Astrocyte (in vitro differentiated cells and primary cell): Measurements from ENCODE around the gene SCN2B. TPM values are rescaled to one million over a fixed set of nuclear protein-coding genes. Genes with fewer than 3 reads are reported as not detected.

ENCODE experiments used
- DNase-seq: peaks from one replicate; pipeline ENCODE4 v3.0.0-alpha.2; 2010; ENCODE audit warnings: low read depth
- FAIRE-seq: peaks from 2 replicates; lab custom pipeline; 2011; peaks lifted over from hg19 to GRCh38; lab: Jason Lieb, UNC
- H2AFZ ChIP-seq: 2 replicates; pipeline ENCODE4 v1.6.0; 2012; ENCODE audit warnings: low read depth, low read length, inconsistent platforms
- H3K27ac ChIP-seq: 2 replicates; pipeline ENCODE4 v1.5.1; 2011; ENCODE audit warnings: low read depth, low read length, inconsistent platforms
- H3K27me3 ChIP-seq: 2 replicates; pipeline ENCODE4 v1.6.0; 2011; ENCODE audit warnings: low read length, inconsistent platforms; ENCODE audit not compliant: insufficient read depth
- H3K36me3 ChIP-seq: 2 replicates; pipeline ENCODE4 v1.5.1; 2011; ENCODE audit warnings: low read length, inconsistent platforms; ENCODE audit not compliant: insufficient read depth
- H3K4me1 ChIP-seq: 2 replicates; pipeline ENCODE4 v1.5.1; 2011; ENCODE audit warnings: low read length, inconsistent platforms; ENCODE audit not compliant: insufficient read depth
- H3K4me2 ChIP-seq: 2 replicates; pipeline ENCODE4 v1.6.0; 2012; ENCODE audit warnings: low read length, inconsistent platforms
- H3K4me3 ChIP-seq: 2 replicates; pipeline ENCODE4 v1.5.1; 2011; ENCODE audit warnings: low read depth, mild to moderate bottlenecking, low read length, inconsistent platforms; ENCODE audit not compliant: insufficient read depth
- H3K79me2 ChIP-seq: 2 replicates; pipeline ENCODE4 v1.6.0; 2012; ENCODE audit warnings: mild to moderate bottlenecking, low read length, inconsistent platforms; ENCODE audit not compliant: insufficient read depth
- H3K9ac ChIP-seq: 2 replicates; pipeline ENCODE4 v1.6.0; 2012; ENCODE audit warnings: mild to moderate bottlenecking, low read length, inconsistent platforms
- H3K9me3 ChIP-seq: 2 replicates; pipeline ENCODE4 v1.5.1; 2012; ENCODE audit warnings: low read depth, mild to moderate bottlenecking, low read length, inconsistent platforms; ENCODE audit not compliant: insufficient read depth
- H4K20me1 ChIP-seq: 2 replicates; pipeline ENCODE4 v1.6.0; 2012; ENCODE audit warnings: low read length, inconsistent platforms; ENCODE audit not compliant: insufficient read depth
- H3K27ac Mint-ChIP-seq: one replicate; pipeline ENCODE4 v1.8.0; 2021; ENCODE audit warnings: mild to moderate bottlenecking, mixed read lengths; ENCODE audit not compliant: unreplicated experiment
- H3K27me3 Mint-ChIP-seq: one replicate; pipeline ENCODE4 v1.8.0; 2021; ENCODE audit warnings: low read depth, mixed read lengths; ENCODE audit not compliant: unreplicated experiment
- H3K36me3 Mint-ChIP-seq: one replicate; pipeline ENCODE4 v1.8.0; 2021; ENCODE audit warnings: low read depth, mixed read lengths; ENCODE audit not compliant: unreplicated experiment
- H3K4me1 Mint-ChIP-seq: one replicate; pipeline ENCODE4 v1.8.0; 2021; ENCODE audit warnings: low read depth, mixed read lengths; ENCODE audit not compliant: unreplicated experiment
- H3K4me3 Mint-ChIP-seq: one replicate; pipeline ENCODE4 v1.8.0; 2021; ENCODE audit warnings: mild to moderate bottlenecking, moderate library complexity, mixed read lengths; ENCODE audit not compliant: unreplicated experiment
- H3K9me3 Mint-ChIP-seq: one replicate; pipeline ENCODE4 v1.8.0; 2021; ENCODE audit warnings: mild to moderate bottlenecking, mixed read lengths; ENCODE audit not compliant: unreplicated experiment
- EZH2 ChIP-seq: IDR thresholded peaks from 2 replicates; pipeline ENCODE4 v1.6.1; 2012; ENCODE audit warnings: mild to moderate bottlenecking, low read length, inconsistent platforms; ENCODE audit not compliant: insufficient read depth
- total RNA-seq: library from RNA; stranded (reverse); gene quantifications from 2 replicates; pipeline ENCODE4 v1.2.1, GENCODE V29; 2021
- TF ChIP-seq, protein P1 (sequence below): IDR thresholded peaks from 2 replicates; pipeline ENCODE4 v1.5.1; 2011; ENCODE audit warnings: low read depth, mild to moderate bottlenecking, inconsistent platforms, low read length, moderate library complexity; ENCODE audit not compliant: insufficient read depth

Gene SCN2B
- total RNA-seq, 1 donor from 2014 or later, result 0.18 TPM

DNA sequence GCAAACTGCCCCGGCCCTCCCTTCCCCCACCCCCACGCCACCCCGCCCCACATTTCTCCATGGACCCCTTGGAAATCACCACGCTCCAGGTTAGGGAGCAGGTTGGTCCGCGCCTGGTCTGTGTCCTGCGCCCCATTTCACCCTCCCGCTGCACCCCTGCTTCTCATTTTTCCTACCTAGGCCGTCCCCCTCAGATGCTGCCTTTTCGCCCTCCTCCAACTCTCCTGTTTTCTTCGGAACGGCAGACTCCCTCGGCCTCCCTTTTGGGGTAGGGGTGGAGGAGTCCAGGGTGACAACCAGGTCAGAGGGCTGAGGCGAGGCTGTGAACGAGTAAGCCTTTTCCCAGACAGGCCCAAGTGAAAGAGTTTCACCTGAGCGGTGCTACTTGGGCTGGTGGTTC is 22.9 kb downstream of the SCN2B start:
- Mint-ChIP-seq H3K27ac (no peak overlapping the region), H3K27me3 (peaks cover 89% of the 10 kb centered on the region), H3K4me1 (no peaks in the 10 kb centered on the region), H3K9me3 (no peaks in the 10 kb centered on the region), H3K36me3 (no peaks in the 10 kb centered on the region), H3K4me3 (peak overlapping the region; percentile 68)
- Histone ChIP-seq H3K4me1 (peaks cover 9% of the 10 kb centered on the region), H3K9ac (no peak overlapping the region), H3K36me3 (no peaks in the 10 kb centered on the region), H4K20me1 (no peaks in the 10 kb centered on the region), H3K27ac (no peak overlapping the region), H3K9me3 (no peaks in the 10 kb centered on the region), H3K79me2 (no peaks in the 10 kb centered on the region), H3K4me3 (no peak overlapping the region), H3K4me2 (peak overlapping the region; percentile 90), H3K27me3 (peaks cover 65% of the 10 kb centered on the region), H2AFZ (no peak overlapping the region)
- FAIRE-seq (no peak), DNase-seq (no peak)
- TF ChIP-seq, protein P1, sequence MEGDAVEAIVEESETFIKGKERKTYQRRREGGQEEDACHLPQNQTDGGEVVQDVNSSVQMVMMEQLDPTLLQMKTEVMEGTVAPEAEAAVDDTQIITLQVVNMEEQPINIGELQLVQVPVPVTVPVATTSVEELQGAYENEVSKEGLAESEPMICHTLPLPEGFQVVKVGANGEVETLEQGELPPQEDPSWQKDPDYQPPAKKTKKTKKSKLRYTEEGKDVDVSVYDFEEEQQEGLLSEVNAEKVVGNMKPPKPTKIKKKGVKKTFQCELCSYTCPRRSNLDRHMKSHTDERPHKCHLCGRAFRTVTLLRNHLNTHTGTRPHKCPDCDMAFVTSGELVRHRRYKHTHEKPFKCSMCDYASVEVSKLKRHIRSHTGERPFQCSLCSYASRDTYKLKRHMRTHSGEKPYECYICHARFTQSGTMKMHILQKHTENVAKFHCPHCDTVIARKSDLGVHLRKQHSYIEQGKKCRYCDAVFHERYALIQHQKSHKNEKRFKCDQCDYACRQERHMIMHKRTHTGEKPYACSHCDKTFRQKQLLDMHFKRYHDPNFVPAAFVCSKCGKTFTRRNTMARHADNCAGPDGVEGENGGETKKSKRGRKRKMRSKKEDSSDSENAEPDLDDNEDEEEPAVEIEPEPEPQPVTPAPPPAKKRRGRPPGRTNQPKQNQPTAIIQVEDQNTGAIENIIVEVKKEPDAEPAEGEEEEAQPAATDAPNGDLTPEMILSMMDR, result no peak
- no peak for TF ChIP-seq EZH2

DNA sequence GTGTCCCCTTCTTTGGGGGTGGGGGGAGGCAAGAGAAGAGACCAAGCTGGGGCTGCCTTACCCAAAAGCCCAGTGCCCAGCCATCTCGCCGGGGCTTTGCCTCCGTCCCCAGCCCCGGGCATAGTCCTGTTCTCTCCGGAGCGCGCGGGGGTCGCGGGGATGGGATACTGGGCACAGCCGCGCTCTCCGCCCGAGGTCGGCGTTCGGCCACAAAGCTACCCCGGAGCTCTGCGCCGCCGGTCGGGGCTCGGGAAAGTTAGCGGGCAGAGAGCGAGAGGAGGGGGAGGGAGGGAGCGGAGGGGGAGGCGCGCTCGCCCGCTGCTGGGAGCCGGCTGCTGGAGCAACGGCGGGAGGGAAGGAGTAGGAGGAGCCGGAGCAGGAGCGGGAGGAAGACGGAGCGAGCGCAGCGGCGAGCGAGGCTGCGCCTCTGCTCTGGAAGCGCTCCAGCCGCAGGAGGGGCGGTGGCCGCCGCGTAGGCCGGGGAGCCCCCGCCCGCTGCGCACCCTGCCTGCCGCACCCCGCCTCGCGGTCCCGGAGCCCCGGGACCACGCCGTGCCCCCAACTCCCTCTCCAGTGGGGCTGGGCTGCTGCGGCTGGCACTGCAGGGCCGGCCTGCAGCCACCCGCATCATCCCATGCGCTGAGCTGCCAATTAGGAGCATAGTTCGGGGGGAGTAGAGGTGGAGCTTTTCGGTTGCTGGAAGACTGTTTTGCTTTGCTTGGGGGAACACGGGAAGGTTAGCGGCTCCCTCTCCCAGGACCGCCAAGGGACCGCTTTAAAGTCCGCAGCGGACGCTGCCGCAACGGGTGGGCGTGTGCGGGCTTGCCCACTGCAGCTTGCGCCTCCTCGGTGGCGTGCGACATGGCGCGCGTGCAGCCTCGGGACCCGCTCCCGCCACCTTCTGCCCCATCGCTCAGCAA is 23.6 kb downstream of the SCN2B start, which contains the start of gene SCN4B:
Gene SCN4B, minus strand, starts transcription at position 272 of the 920 bp plus-strand sequence. Its CDS starts 150 bp downstream, at position 122.
- Histone ChIP-seq H3K4me1 (peaks cover 12% of the 10 kb centered on the region), H4K20me1 (no peaks in the 10 kb centered on the region), H3K9ac (peak within 1 kb of the TSS; percentile 27), H3K27me3 (peaks cover 59% of the 10 kb centered on the region), H3K27ac (no peak within 1 kb of the TSS), H3K79me2 (no peaks in the 10 kb centered on the region), H3K36me3 (no peaks in the 10 kb centered on the region), H2AFZ (peak within 1 kb of the TSS; percentile 71), H3K4me3 (peak within 1 kb of the TSS; percentile 52), H3K9me3 (no peaks in the 10 kb centered on the region), H3K4me2 (peak within 1 kb of the TSS; percentile 90)
- peak; percentile 47 for DNase-seq
- Mint-ChIP-seq H3K27ac (no peak within 1 kb of the TSS), H3K27me3 (peaks cover 89% of the 10 kb centered on the region), H3K9me3 (no peaks in the 10 kb centered on the region), H3K4me1 (no peaks in the 10 kb centered on the region), H3K4me3 (peak within 1 kb of the TSS; percentile 69), H3K36me3 (no peaks in the 10 kb centered on the region)
- no peak for FAIRE-seq
- peak; percentile 82 for TF ChIP-seq EZH2
- TF ChIP-seq, protein P1, result no peak
